Globus pallidus (tissue), 1 donor: ENCODE results near the gene SUSD2.
"Not testable (repeated sequence)": the region's sequence is repeated elsewhere in the genome, so short reads cannot be mapped to it uniquely, and the experiment has no call there.

ENCODE experiments used
- DNase-seq: peaks from one replicate; pipeline ENCODE4 v3.0.0-alpha.2; 2015; ENCODE audit warnings: low spot score

Gene SUSD2

GRCh38 chr22:24214467-24215285, 33.4 kb downstream of the SUSD2 start:
- no peak for DNase-seq

- no peak for DNase-seq
Observed at GRCh38 chr22:24216541-24217209, 35.4 kb downstream of the SUSD2 start.

GRCh38 chr22:24217384-24217783, 36.1 kb downstream of the SUSD2 start:
- no peak for DNase-seq

DNA sequence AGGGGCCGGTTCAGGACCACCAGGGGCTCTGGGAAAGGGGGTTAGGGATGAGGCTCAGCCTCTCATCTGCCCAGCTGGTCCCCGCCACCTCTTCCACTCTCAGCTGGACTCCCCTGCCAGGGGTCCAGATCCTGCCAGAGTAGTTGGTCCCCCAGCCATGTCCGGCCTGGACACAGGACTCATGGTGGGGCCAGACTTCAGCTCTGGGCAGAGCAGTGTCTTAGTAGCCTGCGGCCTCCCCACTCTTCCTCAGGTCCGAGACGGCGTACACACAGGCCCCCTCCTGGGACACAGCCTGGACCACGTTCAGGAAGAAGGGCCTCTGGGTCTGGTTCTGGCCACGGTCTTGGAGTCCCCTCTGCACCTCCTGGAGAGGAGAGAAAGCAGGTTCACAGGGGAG, 38.5 kb downstream of the SUSD2 start:
- no peak for DNase-seq

DNA sequence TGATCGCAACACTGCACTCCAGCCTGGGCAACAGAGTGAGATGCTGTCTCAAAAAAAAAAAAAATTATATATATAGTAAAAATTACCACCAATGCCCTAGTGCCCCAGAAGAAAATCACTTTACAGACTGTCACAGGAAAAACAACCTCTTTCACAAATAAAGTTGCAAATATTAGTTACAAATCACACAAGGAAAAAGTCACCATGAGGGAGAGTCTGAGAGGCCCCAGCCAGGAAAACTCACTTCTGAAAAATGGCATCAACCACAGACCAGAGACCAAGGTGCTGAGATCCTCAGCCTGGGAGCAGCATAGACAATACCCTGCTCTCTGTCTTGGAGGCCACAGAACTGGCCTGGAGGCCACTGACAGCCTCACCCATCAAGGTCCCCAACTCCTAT, 43.2 kb downstream of the SUSD2 start:
- DNase-seq, result no peak

- DNase-seq, result no peak
Observed at GRCh38 chr22:24225044-24225601, 43.8 kb downstream of the SUSD2 start.

GRCh38 chr22:24225951-24226350, 44.7 kb downstream of the SUSD2 start:
- DNase-seq, result no peak

DNA sequence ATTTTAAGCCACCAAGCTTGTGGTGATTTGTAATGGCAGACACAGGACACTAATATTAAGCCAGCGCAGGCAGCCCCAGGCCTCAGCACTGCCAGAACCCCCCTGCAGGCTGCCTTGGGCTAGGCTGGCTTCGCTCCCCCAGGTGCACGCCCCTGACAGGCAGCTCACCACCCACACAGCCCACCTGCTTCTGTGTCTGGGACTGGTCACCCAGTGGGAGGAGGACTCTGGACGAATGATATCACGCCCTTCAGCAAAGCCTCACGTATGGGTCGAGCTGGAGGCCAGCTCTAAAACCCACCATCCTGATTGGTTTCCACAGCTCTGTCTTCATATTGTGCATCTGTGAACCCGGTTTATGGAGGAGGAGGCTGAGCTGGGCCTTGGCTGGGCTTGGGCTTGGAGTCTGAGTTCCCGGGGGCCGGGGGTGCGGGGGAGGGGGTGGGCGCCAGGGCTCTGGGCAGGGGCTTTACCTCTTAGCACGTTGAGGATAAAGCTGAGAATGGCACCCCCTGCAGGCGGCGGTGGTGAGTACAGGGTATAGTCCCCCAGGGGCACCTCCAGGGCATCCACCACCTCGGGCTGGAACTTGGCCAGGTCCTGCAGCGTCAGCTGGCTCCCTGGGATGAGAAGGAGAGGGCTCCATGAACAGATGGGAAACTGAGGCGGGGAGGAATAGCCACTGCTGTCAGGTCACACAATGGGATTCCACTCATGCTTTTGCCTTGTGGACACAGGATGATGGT, 49.8 kb downstream of the SUSD2 start:
- no peak for DNase-seq

DNA sequence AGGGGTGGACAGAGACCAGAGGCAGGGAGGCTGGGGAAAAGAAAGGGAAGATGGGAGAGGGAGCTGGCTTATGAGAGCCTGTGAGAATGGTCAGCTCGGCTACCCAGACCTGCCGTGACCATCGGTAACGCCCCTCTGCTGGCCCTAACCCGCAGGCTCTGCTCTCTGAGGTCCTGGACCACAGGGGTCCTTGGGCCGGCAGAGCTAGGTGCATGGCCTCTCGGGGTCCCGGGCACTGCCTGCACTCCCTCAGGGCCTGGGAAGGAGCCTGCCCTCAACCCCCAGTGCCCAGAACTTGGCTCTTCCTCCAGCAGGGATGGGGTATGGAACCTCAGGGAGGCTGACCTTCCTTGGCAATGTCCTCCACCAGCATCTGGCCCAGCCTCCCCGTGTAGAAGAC, 50.4 kb downstream of the SUSD2 start:
- DNase-seq, result no peak

- DNase-seq, result no peak
Observed at GRCh38 chr22:24232124-24232523, 50.8 kb downstream of the SUSD2 start.

- DNase-seq, result no peak
Observed at GRCh38 chr22:24232725-24233124, 51.4 kb downstream of the SUSD2 start.

DNA sequence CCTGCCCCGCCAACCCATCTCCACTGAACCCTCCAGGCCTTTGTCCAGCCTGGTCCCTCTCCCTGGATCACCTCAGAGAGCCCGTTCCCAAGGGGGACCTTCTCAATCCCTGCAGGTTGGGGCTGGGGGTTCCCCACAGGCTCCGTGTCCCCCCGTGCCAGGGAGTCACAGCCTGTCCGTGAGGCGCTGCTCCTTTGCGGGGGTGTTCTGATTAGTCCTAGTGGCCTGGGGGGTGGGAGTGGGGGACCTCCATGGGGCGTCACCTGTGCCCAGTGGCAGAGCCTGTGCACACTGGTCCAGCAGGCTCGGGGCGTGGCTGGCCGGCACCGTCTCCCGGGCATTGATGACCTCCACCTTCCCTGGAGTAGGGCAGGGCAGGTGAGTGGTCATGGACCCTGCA, 51.9 kb downstream of the SUSD2 start:
- no peak for DNase-seq

GRCh38 chr22:24233816-24234215, 52.5 kb downstream of the SUSD2 start:
- DNase-seq, result no peak

DNA sequence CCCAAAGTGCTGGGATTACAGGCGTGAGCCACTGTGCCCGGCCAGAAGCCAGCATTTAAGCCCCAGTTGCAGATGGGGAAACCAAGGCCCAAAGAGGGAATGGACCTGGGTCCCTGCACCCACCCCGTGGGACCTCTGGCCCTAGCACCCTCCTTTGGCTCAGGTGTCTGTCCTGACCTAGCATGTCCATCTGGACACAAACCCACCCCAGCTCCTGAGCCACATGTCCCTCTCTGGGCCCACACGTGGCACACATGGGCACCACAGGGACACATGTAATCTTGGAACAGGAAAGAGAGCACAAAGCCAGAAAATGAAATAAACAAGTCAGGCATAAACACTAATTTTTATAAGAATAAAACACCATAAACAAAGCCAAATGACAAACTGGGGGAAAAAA, 54.0 kb downstream of the SUSD2 start:
- no peak for DNase-seq

DNA sequence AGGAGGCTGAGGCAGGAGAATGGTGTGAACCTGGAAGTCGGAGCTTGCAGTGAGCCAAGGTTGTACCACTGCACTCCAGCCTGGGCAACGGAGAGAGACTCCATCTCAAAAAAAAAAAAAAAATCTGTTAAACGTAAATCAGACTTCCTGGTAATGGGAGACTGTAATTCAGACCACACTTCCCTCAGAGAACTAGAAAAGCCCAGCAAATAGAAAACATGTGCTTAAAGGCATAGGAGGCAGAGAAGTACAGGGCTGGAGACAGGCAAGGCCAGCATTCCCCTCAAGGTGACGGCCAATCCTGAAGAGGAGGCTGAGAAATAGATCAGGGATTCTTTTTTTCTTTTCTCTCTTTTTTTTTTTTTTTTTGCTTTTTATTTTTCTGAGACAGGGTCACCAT, 55.4 kb downstream of the SUSD2 start:
- DNase-seq, result no peak

DNA sequence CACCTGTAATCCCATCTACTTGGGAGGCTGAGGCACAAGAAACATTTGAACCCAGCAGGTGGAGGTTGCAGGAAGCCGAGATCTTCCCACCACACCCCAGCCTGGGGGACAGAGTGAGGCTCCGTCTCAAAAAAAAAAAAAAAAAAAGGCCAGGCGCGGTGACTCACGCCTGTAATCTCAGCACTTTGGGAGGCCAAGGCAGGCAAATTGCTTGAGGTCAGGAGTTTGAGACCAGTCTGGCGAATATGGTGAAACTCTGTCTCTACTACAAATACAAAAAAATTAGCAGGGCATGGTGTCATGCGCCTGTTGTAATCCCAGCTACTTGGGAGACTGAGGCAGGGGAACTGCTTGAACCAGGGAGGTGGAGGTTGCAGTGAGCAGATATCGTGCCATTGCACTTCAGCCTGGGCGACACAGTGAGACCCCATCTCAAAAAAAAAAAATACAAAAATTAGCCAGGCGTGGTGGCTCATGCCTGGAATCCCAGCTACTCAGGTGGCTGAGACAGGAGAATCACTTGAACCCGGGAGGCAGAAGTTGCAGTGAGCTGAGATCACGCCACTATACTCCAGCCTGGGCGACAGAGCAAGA, 56.9 kb downstream of the SUSD2 start:
- not testable (repeated sequence) for DNase-seq
